Measurements from ENCODE around the gene IL36A.

Gene IL36A

GRCh38 chr2:113009622-113010021 is 4.4 kb downstream of the IL36A start:
- DNase-seq, result no peak

DNA sequence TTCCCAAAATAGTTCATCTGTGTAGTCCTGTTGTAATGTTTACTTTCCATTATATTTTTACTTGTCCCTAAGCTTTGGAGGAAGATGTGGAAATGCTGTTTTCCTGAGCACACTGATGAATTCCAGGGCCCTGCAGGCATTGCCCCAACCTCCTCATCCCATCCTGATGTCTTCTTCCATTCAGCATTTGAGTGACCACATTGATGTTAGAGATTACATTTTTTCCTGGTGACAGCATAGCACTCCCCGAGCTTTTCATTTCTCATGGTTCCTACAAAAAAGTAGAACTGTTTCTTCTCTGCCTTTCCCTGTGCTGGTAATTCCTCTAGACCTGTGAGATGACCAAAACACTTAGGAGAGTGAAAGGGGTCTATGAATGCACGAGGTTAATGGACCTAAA is 4.8 kb downstream of the IL36A start:
- DNase-seq, result no peak

DNA sequence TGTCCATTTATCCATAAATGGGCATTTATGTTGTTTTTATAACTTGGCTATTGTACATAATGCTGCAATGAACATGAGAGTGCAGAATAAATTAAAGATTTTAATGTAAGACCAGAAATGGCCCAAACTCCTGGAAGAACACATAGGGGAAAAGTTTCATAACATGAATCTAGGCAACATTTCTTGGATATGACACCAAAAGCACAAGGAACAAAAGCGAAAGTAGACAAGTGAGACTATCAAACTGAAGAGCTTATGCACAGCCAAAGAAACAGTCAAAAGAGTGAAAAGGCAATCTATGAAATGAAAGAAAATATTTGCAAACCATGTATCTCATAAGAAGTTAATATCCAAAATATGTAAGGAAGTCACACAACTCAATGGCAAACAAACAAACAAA is 5.8 kb downstream of the IL36A start:
- no peak for DNase-seq

GRCh38 chr2:113012436-113013335 is 7.4 kb downstream of the IL36A start:
- no peak for DNase-seq

GRCh38 chr2:113013336-113013661 is 8.0 kb downstream of the IL36A start:
- DNase-seq, result no peak

GRCh38 chr2:113014067-113014466 is 8.8 kb downstream of the IL36A start:
- DNase-seq, result no peak

- DNase-seq, result no peak
These were observed 9.8 kb downstream of the IL36A start for GRCh38 chr2:113015042-113015441.

GRCh38 chr2:113015655-113016054 is 10.4 kb downstream of the IL36A start:
- DNase-seq, result no peak

- DNase-seq, result no peak
These were observed 13.2 kb downstream of the IL36A start for GRCh38 chr2:113018509-113018908.

DNA sequence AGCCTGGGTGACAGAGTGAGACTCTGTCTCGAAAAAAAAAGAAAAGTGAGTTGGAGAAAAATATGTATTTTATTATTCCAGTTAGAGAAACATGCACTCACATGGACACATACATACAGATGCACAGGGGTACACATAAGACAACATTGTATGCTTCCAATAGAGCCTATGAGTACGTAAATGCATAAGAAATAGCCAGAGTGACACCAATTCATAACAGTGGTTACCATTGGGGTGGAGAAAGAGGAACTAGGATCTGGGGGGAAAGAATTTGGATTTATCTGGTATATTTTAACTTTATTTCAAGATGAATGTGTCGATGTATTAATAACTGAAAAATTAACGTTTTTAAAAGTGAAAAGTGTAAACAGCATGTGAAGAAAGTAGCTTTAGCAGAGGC is 16.1 kb downstream of the IL36A start:
- no peak for DNase-seq

DNA sequence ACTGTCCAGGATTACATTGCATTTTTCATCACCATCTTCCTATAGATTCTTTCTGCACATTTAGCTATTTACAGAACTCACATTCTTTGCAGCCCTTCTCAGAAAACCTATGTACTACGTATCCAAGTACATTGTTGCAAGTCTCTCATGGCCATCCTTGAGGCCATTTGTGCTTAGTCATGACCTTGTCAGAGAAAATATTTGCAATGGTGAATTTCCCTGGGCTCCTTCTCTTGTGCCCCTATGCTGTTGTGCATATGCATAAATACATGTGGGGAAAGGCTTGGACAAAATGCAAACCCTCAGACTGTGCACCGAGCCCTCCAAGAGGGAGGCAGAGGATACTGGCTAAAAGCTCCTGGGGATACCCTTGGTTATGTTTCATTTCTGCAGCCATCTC is 19.5 kb downstream of the IL36A start:
- DNase-seq, result no peak

GRCh38 chr2:113025737-113026136 is 20.5 kb downstream of the IL36A start:
- DNase-seq, result no peak

DNA sequence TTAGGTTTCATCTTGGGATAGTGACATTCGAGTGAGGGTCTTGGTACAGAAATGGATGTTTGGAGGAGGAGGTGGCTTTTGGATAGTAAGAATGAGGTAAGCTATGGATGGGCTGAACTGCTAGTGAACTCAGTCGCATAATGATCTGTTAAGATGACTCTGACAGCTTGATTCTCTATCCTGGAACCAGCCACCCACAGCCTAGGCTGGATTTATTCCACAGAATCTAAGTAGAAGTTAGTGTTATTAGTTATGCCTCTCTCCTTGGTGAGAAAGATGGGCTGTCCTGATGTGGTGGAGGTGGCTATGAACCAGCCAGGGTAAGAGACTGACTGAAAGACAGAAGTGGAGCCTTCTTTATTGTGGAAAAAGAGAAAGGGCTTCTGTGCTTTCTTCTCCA is 22.4 kb downstream of the IL36A start:
- no peak for DNase-seq

GRCh38 chr2:113028112-113028511 is 22.9 kb downstream of the IL36A start:
- DNase-seq, result no peak

DNA sequence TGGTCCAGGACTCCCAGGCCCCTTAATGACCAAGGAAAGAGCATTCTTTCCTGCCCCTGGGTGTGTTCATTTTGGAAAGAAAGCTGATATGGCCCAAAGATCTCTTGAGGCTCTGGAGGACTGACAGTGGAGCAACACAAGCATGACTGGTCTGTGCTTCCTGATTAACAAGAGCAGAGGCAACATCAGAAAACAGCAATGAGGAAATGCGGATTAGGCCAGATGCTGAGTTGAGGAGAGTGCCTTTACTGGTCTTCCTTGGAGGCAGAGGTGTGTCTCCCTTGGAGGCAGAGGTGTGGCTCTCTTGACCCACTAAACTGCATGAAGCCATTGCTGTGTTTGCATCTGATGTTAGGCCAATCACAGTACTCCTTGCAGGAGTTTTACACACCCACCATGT is 27.5 kb downstream of the IL36A start:
- no peak for DNase-seq

GRCh38 chr2:113034016-113034415 is 28.8 kb downstream of the IL36A start:
- no peak for DNase-seq

- DNase-seq, result no peak
These were observed 31.5 kb downstream of the IL36A start for GRCh38 chr2:113036763-113037162.

- no peak for DNase-seq
These were observed 33.0 kb downstream of the IL36A start for GRCh38 chr2:113038291-113038690.

GRCh38 chr2:113039158-113039557 is 33.9 kb downstream of the IL36A start:
- DNase-seq, result no peak

- no peak for DNase-seq
These were observed 34.5 kb downstream of the IL36A start for GRCh38 chr2:113039719-113040118.

- no peak for DNase-seq
These were observed 36.6 kb downstream of the IL36A start for GRCh38 chr2:113041871-113042270.

- DNase-seq, result no peak
These were observed 41.2 kb downstream of the IL36A start for GRCh38 chr2:113046465-113046864.

DNA sequence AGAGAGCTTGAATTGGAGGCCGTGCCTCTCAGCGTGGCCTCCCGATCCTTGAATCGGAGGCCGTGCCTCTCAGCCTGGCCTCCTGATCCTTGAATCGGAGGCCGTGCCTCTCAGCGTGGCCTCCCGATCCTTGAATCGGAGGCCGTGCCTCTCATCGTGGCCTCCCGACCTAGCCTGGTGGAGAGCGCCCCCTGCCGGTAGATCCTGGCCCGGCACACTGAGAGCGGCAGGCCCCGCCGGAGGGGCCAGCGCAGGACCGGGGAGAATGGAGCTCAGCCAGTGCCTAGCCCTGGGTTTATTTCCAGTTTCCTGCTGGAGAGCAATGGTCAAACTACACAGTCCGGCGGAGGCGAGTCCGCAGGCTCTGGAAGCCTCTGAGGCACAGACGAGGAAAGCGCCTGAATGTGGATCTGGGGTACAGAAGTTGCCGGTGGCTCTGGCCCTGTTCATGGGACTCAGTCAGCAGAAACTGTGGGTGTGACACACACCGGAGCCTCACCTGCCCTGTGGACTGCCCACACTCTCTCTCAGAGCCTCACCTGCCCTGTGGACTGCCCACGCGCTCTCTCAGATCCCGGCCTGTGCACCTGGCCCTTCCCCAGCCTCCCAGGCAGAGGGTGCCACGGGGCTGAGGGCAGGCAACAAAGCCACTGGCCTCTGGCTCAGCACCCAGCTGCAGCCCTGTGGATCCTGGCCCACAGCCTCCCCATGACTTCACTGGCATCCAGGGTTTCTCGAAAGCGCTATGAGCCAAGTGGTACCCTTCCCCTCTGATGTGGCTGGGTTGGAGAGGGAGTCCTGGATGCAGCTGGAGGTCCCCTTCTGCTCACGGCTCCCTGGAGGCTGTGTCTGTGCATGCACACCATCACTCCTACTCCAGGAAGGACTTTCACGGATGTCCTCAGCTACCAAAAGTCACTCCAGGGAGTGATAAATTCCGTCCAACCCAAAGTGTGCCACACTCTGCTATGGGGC is 45.9 kb downstream of the IL36A start:
- no peak for DNase-seq

DNA sequence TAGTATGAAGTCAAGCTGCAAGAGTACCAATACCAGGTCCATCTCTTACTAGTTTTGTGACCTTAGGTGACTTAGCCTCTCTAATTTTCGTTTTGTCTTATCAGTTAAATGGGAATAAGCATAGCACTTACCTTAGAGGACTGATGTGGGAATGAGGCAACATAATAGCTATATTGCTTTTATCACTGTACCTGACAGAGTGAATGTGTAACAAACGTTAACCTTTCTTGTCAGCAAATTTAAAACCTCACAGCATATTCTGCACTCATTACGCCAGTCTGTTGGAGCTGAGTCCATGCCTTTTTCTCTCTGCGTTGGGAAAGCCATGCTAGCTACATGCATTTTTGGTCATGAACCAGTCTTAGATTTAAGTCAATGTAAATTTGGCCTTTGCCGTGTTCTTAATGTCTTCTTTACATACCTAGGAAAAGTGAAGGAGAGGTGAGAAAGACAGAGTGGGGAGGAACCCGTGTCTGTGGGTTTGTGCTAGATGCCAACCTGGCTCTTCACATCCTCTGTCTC is 47.2 kb downstream of the IL36A start, which contains the start of gene IL36B:
Gene IL36B (minus strand): TSS at position 472 of the 522 bp plus-strand sequence.
- no peak for DNase-seq

All from DMS79 treated with DMSO at 0.1 percent for 48 hours (cell line).